NCI-H1092 treated with DMSO at 0.1 percent for 48 hours (cell line): ENCODE results near the gene CLK4.

Experiments
- DNase-seq: peaks from one replicate; lab custom pipeline; 2025; lab: John Stamatoyannopoulos, UW

Gene CLK4

GRCh38 chr5:178637356-178638074 is 10.7 kb upstream of the CLK4 start:
- no peak for DNase-seq

GRCh38 chr5:178632285-178632684 is 5.4 kb upstream of the CLK4 start:
- DNase-seq, result no peak

- no peak for DNase-seq
Measured at GRCh38 chr5:178630951-178631350, 4.1 kb upstream of the CLK4 start.

GRCh38 chr5:178630475-178630930 is 3.7 kb upstream of the CLK4 start:
- no peak for DNase-seq

GRCh38 chr5:178627259-178627598 is 379 bp upstream of the CLK4 start:
- DNase-seq, result no peak

- DNase-seq, result no peak
Measured at GRCh38 chr5:178625679-178626483, 969 bp downstream of the CLK4 start.

GRCh38 chr5:178624631-178625546 is 2.0 kb downstream of the CLK4 start:
- no peak for DNase-seq

- no peak for DNase-seq
Measured at GRCh38 chr5:178622679-178623247, 4.1 kb downstream of the CLK4 start.

- no peak for DNase-seq
Measured at GRCh38 chr5:178619390-178619789, 7.5 kb downstream of the CLK4 start.

GRCh38 chr5:178612299-178612698 is 14.6 kb downstream of the CLK4 start:
- no peak for DNase-seq

GRCh38 chr5:178606269-178606668 is 20.6 kb downstream of the CLK4 start:
- DNase-seq, result no peak

GRCh38 chr5:178605788-178606187 is 21.1 kb downstream of the CLK4 start:
- no peak for DNase-seq

- DNase-seq, result no peak
Measured at GRCh38 chr5:178602752-178603151, 24.1 kb downstream of the CLK4 start.

GRCh38 chr5:178595750-178596149 is 31.1 kb downstream of the CLK4 start:
- DNase-seq, result no peak

- no peak for DNase-seq
Measured at GRCh38 chr5:178595150-178595549, 31.7 kb downstream of the CLK4 start.

GRCh38 chr5:178590924-178591423 is 35.9 kb downstream of the CLK4 start:
- no peak for DNase-seq

GRCh38 chr5:178590141-178590923 is 36.5 kb downstream of the CLK4 start, which contains the start of gene COL23A1:
Gene COL23A1, minus strand, starts transcription at chr5:178590393.
- peak; percentile 4 for DNase-seq

- DNase-seq, result peak; percentile 1
Measured at GRCh38 chr5:178589180-178590140, 37.4 kb downstream of the CLK4 start.

GRCh38 chr5:178588769-178589168 is 38.1 kb downstream of the CLK4 start:
- no peak for DNase-seq
